SH-SY5Y (cell line): ENCODE results near the gene HEG1.

Experiments used
- GATA2 ChIP-seq: IDR thresholded peaks from 2 replicates; pipeline ENCODE4 v1.6.1; 2011; ENCODE audit warnings: mild to moderate bottlenecking, low read depth, low read length
- GATA3 ChIP-seq: IDR thresholded peaks from 2 replicates; pipeline ENCODE4 v1.6.1; 2011; ENCODE audit warnings: low read depth, mild to moderate bottlenecking, low read length, moderate library complexity

- TF ChIP-seq GATA2 (no peak), GATA3 (no peak)
Observed at GRCh38 chr3:124939661-124940060, 116.1 kb downstream of the HEG1 start.
